Cardiac muscle cell (in vitro differentiated cells and primary cell): ENCODE measurements around the gene ZNRD2. TPM values are rescaled to one million over a fixed set of nuclear protein-coding genes. Genes with fewer than 3 reads are reported as not detected.
A peak's percentile ranks its signal among the peaks of the same experiment; 100 is the strongest.

Experiments used
- DNase-seq, 2 donors: peaks; one replicate each; pipeline versions ENCODE4 v3.0.0 to v3.0.0-alpha.2; 2010 to 2017; ENCODE audit warnings: low read depth in 1 of 2, low spot score in 1 of 2
- H3K27ac ChIP-seq: fragments of 200-600 bp; sonication (generic); 2 replicates; pipeline ENCODE4 v1.5.1; 2016
- H3K27me3 ChIP-seq: fragments of 200-600 bp; sonication (generic); 2 replicates; pipeline ENCODE4 v1.6.0; 2016; ENCODE audit warnings: control low read depth
- H3K36me3 ChIP-seq: fragments of 200-600 bp; sonication (generic); 2 replicates; pipeline ENCODE4 v1.5.1; 2016; ENCODE audit warnings: control low read depth
- H3K4me1 ChIP-seq: fragments of 200-600 bp; sonication (generic); 2 replicates; pipeline ENCODE4 v1.8.1; 2017; ENCODE audit warnings: low read depth, mild to moderate bottlenecking, mixed run types
- H3K4me3 ChIP-seq: fragments of 200-600 bp; sonication (generic); 2 replicates; pipeline ENCODE4 v1.5.1; 2016; ENCODE audit warnings: mild to moderate bottlenecking
- H3K9me3 ChIP-seq: fragments of 200-600 bp; sonication (generic); 2 replicates; pipeline ENCODE4 v1.5.1; 2017; ENCODE audit warnings: low read depth, mild to moderate bottlenecking, control low read depth
- CTCF ChIP-seq: IDR thresholded peaks from 2 replicates; pipeline ENCODE4 v1.5.1; 2012; ENCODE audit warnings: low read depth, mild to moderate bottlenecking, low read length
- polyA plus RNA-seq: library from polyadenylated mRNA; unstranded; fragments of >200 nt; fragmentation: Nextera tagmentation; extraction: Ambion mirVana; gene quantifications from 2 replicates; pipeline ENCODE4 v1.2.1, GENCODE V29; 2016
- total RNA-seq: library from RNA; depleted of rRNA; stranded (reverse); fragments of >200 nt; gene quantifications from 2 replicates; pipeline ENCODE4 v1.2.3, GENCODE V29; 2016

Gene ZNRD2
- total and polyA plus RNA-seq, 2 experiments from 2014 or later, result 55.7 to 56.6 TPM

GRCh38 chr11:65604258-65604657, 34.0 kb downstream of the ZNRD2 start:
- Histone ChIP-seq H3K4me1 (peaks cover 4% of the 10 kb centered on the region), H3K4me3 (no peak overlapping the region), H3K27me3 (no peaks in the 10 kb centered on the region), H3K27ac (no peak overlapping the region), H3K36me3 (peaks cover 8% of the 10 kb centered on the region), H3K9me3 (no peaks in the 10 kb centered on the region)
- no peak for TF ChIP-seq CTCF
- no peak for DNase-seq

GRCh38 chr11:65606876-65607613, 36.8 kb downstream of the ZNRD2 start:
- no peak for TF ChIP-seq CTCF
- H3K27ac ChIP-seq, result peak overlapping the region; percentile 44
- H3K9me3 ChIP-seq, result no peaks in the 10 kb centered on the region
- H3K36me3 ChIP-seq, result peaks cover 8% of the 10 kb centered on the region
- peak overlapping the region; percentile 8 for H3K4me3 ChIP-seq
- peaks cover 4% of the 10 kb centered on the region for H3K4me1 ChIP-seq
- H3K27me3 ChIP-seq, result no peaks in the 10 kb centered on the region
- DNase-seq, result peak; percentile 99

- H3K27me3 ChIP-seq, result no peaks in the 10 kb centered on the region
- H3K9me3 ChIP-seq, result no peaks in the 10 kb centered on the region
- no peak for TF ChIP-seq CTCF
- H3K27ac ChIP-seq, result peak overlapping the region; percentile 44
- DNase-seq, result no peak
- H3K4me1 ChIP-seq, result peaks cover 4% of the 10 kb centered on the region
- peaks cover 8% of the 10 kb centered on the region for H3K36me3 ChIP-seq
- H3K4me3 ChIP-seq, result peak overlapping the region; percentile 8
Measured at GRCh38 chr11:65607614-65608426, 37.5 kb downstream of the ZNRD2 start.

GRCh38 chr11:65609229-65609628, 39.0 kb downstream of the ZNRD2 start:
- Histone ChIP-seq H3K27me3 (no peaks in the 10 kb centered on the region), H3K36me3 (peaks cover 8% of the 10 kb centered on the region), H3K9me3 (no peaks in the 10 kb centered on the region), H3K4me3 (no peak overlapping the region), H3K4me1 (peaks cover 10% of the 10 kb centered on the region), H3K27ac (no peak overlapping the region)
- DNase-seq, result peak in 1 of 2 donors; percentile 26
- no peak for TF ChIP-seq CTCF

- no peaks in the 10 kb centered on the region for H3K27me3 ChIP-seq
- H3K4me1 ChIP-seq, result peaks cover 10% of the 10 kb centered on the region
- H3K9me3 ChIP-seq, result no peaks in the 10 kb centered on the region
- H3K36me3 ChIP-seq, result peaks cover 8% of the 10 kb centered on the region
- H3K27ac ChIP-seq, result no peak overlapping the region
- no peak overlapping the region for H3K4me3 ChIP-seq
- no peak for TF ChIP-seq CTCF
- DNase-seq, result no peak
Measured at GRCh38 chr11:65609665-65610064, 39.4 kb downstream of the ZNRD2 start.
